Epithelial cell of esophagus (primary cell): ENCODE results near the gene RHBDD2.

Experiments used
- DNase-seq: peaks from one replicate; pipeline ENCODE4 v3.0.0; 2010; ENCODE audit warnings: low read depth
- H3K4me3 ChIP-seq: 2 replicates; pipeline ENCODE4 v1.5.1; 2011; ENCODE audit warnings: mild to moderate bottlenecking, low read length, control low read depth
- CTCF ChIP-seq: IDR thresholded peaks from 2 replicates; pipeline ENCODE4 v1.5.1; 2011; ENCODE audit warnings: low read depth, mild to moderate bottlenecking, low read length, control low read depth, inconsistent platforms; ENCODE audit not compliant: insufficient read depth; ENCODE audit errors: missing control alignments

Gene RHBDD2

GRCh38 chr7:75913437-75913836 lies 34.6 kb downstream of the RHBDD2 start:
- DNase-seq: no peak
- no peak overlapping the region for H3K4me3 ChIP-seq
- TF ChIP-seq CTCF: no peak

- peak overlapping the region; percentile 64 for H3K4me3 ChIP-seq
- TF ChIP-seq CTCF: no peak
- DNase-seq: no peak
These were observed 35.4 kb downstream of the RHBDD2 start for GRCh38 chr7:75914169-75914654.

GRCh38 chr7:75914655-75915415 lies 36.0 kb downstream of the RHBDD2 start, which contains the start of gene POR:
TSS of gene POR (plus strand) at chr7:75915155. CDS start at chr7:75954002, 38,847 bp downstream.
- peak; percentile 95 for DNase-seq
- peak within 1 kb of the TSS; percentile 94 for H3K4me3 ChIP-seq
- TF ChIP-seq CTCF: no peak

- DNase-seq: peak; percentile 18
- TF ChIP-seq CTCF: no peak
- peak overlapping the region; percentile 94 for H3K4me3 ChIP-seq
These were observed 36.8 kb downstream of the RHBDD2 start for GRCh38 chr7:75915416-75916156.

GRCh38 chr7:75916259-75916658 lies 37.4 kb downstream of the RHBDD2 start:
- no peak for DNase-seq
- TF ChIP-seq CTCF: no peak

GRCh38 chr7:75916685-75917634 lies 38.1 kb downstream of the RHBDD2 start:
- no peak for TF ChIP-seq CTCF
- H3K4me3 ChIP-seq: no peak overlapping the region
- DNase-seq: no peak

More at GRCh38 chr7:75916259-75916658, 37.4 kb downstream of the RHBDD2 start:
- H3K4me3 ChIP-seq: peak overlapping the region; percentile 94
